H1 (cell line): ENCODE results near the gene TMEM9B. TPM values are rescaled to one million over a fixed set of nuclear protein-coding genes. Genes with fewer than 3 reads are reported as not detected.

Experiments used
- CTCF ChIA-PET: fragments of 300-600 bp; sonication (Branson Sonifier 250); formaldehyde crosslinking; loops from one replicate; lab custom pipeline; 2021; ENCODE audit not compliant: partially characterized antibody; lab: Charles Lee
- POLR2A ChIA-PET: fragments of 300-600 bp; sonication (Branson Sonifier 250); formaldehyde crosslinking; loops from one replicate; lab custom pipeline; 2021; ENCODE audit warnings: inconsistent platforms; ENCODE audit not compliant: partially characterized antibody; lab: Charles Lee
- DNase-seq, 2 experiments: peaks; one replicate each; pipeline versions ENCODE4 v3.0.0 to v3.0.0-alpha.2; 2010 to 2022; ENCODE audit warnings: low spot score in 2 of 2, low read depth in 1 of 2, mixed read lengths in 1 of 2
- FAIRE-seq: peaks from 2 replicates; lab custom pipeline; 2011; peaks lifted over from hg19 to GRCh38; lab: Jason Lieb, UNC
- H2AFZ ChIP-seq: 2 replicates; pipeline ENCODE4 v1.8.1; 2012; ENCODE audit warnings: low read length, inconsistent platforms
- H2AK5ac ChIP-seq: 2 replicates; pipeline ENCODE4 v1.6.1; 2013; ENCODE audit warnings: low read depth, low read length
- H2BK120ac ChIP-seq: replicated peaks from 2 replicates; pipeline ENCODE3; 2013; ENCODE audit warnings: low read depth, low read length, inconsistent platforms
- H2BK12ac ChIP-seq: 2 replicates; pipeline ENCODE4 v1.6.1; 2013; ENCODE audit warnings: low read depth, low read length
- H2BK15ac ChIP-seq: 2 replicates; pipeline ENCODE4 v1.6.1; 2013; ENCODE audit warnings: low read length
- H2BK20ac ChIP-seq: 2 replicates; pipeline ENCODE4 v1.6.1; 2013; ENCODE audit warnings: low read length
- H2BK5ac ChIP-seq: 2 replicates; pipeline ENCODE4 v1.6.1; 2013; ENCODE audit warnings: low read depth, low read length
- H3K14ac ChIP-seq: 2 replicates; pipeline ENCODE4 v1.6.1; 2013; ENCODE audit warnings: inconsistent platforms; ENCODE audit not compliant: insufficient read length
- H3K18ac ChIP-seq: 2 replicates; pipeline ENCODE4 v1.6.1; 2013; ENCODE audit warnings: low read length; ENCODE audit errors: extremely low read depth
- H3K23ac ChIP-seq: 2 replicates; pipeline ENCODE4 v1.6.1; 2013; ENCODE audit warnings: inconsistent platforms; ENCODE audit not compliant: insufficient read length
- H3K23me2 ChIP-seq: 2 replicates; pipeline ENCODE4 v1.6.1; 2013; ENCODE audit warnings: low read depth, low read length
- H3K27ac ChIP-seq: 2 replicates; pipeline ENCODE4 v1.6.1; 2011; ENCODE audit warnings: low read depth, low read length, inconsistent platforms
- H3K27me3 ChIP-seq, 4 experiments: replicated peaks in 1 of 4; 1 replicate in 1 of 4; 2 replicates in 3 of 4; pipeline versions ENCODE4 v1.6.1 to v1.8.1; 2011 to 2013; ENCODE audit warnings: low read length in 3 of 4, mild to moderate bottlenecking in 3 of 4, inconsistent platforms in 2 of 4, mixed read lengths in 2 of 4, moderate library complexity in 1 of 4; ENCODE audit not compliant: control insufficient read depth in 3 of 4, insufficient read depth in 3 of 4; ENCODE audit errors: extremely low read depth in 1 of 4
- H3K36me3 ChIP-seq, 4 experiments: 2 replicates each; pipeline versions ENCODE4 v1.6.1 to v1.8.1; 2011 to 2013; ENCODE audit warnings: mild to moderate bottlenecking in 4 of 4, low read length in 3 of 4, moderate library complexity in 2 of 4, control low read depth in 1 of 4, inconsistent platforms in 1 of 4; ENCODE audit not compliant: insufficient read depth in 4 of 4, control insufficient read depth in 2 of 4
- H3K4ac ChIP-seq: replicated peaks from 2 replicates; pipeline ENCODE3; 2013; ENCODE audit warnings: low read length, low read depth, mixed read lengths, inconsistent platforms; ENCODE audit not compliant: insufficient read length
- H3K4me1 ChIP-seq, 4 experiments: replicated peaks in 1 of 4; 1 replicate in 1 of 4; 2 replicates in 3 of 4; pipeline versions ENCODE4 v1.6.1 to v1.8.1; 2011 to 2013; ENCODE audit warnings: low read length in 3 of 4, inconsistent platforms in 2 of 4, mixed read lengths in 1 of 4; ENCODE audit not compliant: insufficient read depth in 4 of 4, control insufficient read depth in 3 of 4
- H3K4me2 ChIP-seq, 2 experiments: 2 replicates each; pipeline versions ENCODE4 v1.6.1 to v1.8.1; 2011 to 2013; ENCODE audit warnings: low read depth in 2 of 2, low read length in 2 of 2, control low read depth in 1 of 2, inconsistent platforms in 1 of 2, mild to moderate bottlenecking in 1 of 2; ENCODE audit not compliant: insufficient read depth in 1 of 2
- H3K4me3 ChIP-seq, 4 experiments: fragments of 200-600, 300-600 bp in 1 of 4; sonication (generic), shearing (Covaris generic), sonication (Bioruptor Twin) in 1 of 4; 2 replicates each; pipeline versions ENCODE4 v1.5.1 to v1.8.1; 2011 to 2016; ENCODE audit warnings: low read length in 4 of 4, low read depth in 3 of 4, control low read depth in 2 of 4, inconsistent platforms in 2 of 4, mild to moderate bottlenecking in 2 of 4, mixed read lengths in 1 of 4, moderate library complexity in 1 of 4; ENCODE audit not compliant: insufficient read depth in 2 of 4; ENCODE audit errors: extremely low read depth in 1 of 4
- H3K56ac ChIP-seq: replicated peaks from 2 replicates; pipeline ENCODE3; 2013; ENCODE audit warnings: low read depth, mild to moderate bottlenecking, mixed read lengths, low read length, inconsistent platforms; ENCODE audit not compliant: insufficient read length
- H3K79me1 ChIP-seq: 2 replicates; pipeline ENCODE4 v1.6.1; 2013; ENCODE audit warnings: low read depth, low read length, control low read depth
- H3K79me2 ChIP-seq, 2 experiments: 2 replicates each; pipeline versions ENCODE4 v1.6.1 to v1.8.1; 2012 to 2013; ENCODE audit warnings: low read length in 2 of 2, mild to moderate bottlenecking in 2 of 2, inconsistent platforms in 1 of 2; ENCODE audit not compliant: insufficient read depth in 2 of 2, control insufficient read depth in 1 of 2
- H3K9ac ChIP-seq, 4 experiments: replicated peaks in 1 of 4; 1 replicate in 1 of 4; 2 replicates in 3 of 4; pipeline versions ENCODE4 v1.6.1 to v1.8.1; 2011 to 2013; ENCODE audit warnings: low read depth in 3 of 4, low read length in 3 of 4, control low read depth in 2 of 4, mild to moderate bottlenecking in 2 of 4, moderate library complexity in 2 of 4, inconsistent platforms in 1 of 4; ENCODE audit errors: extremely low read depth in 1 of 4
- H3K9me3 ChIP-seq, 2 experiments: 2 replicates each; pipeline versions ENCODE4 v1.6.1 to v1.8.1; 2012 to 2013; ENCODE audit warnings: mild to moderate bottlenecking in 2 of 2, moderate library complexity in 2 of 2, control low read depth in 1 of 2, inconsistent platforms in 1 of 2, low read depth in 1 of 2, low read length in 1 of 2, mixed read lengths in 1 of 2; ENCODE audit not compliant: insufficient read depth in 2 of 2
- H4K20me1 ChIP-seq, 2 experiments: replicated peaks in 1 of 2; 2 replicates each; pipeline versions ENCODE3 to v1.8.1; 2011 to 2013; ENCODE audit warnings: inconsistent platforms in 2 of 2, low read length in 2 of 2, mild to moderate bottlenecking in 1 of 2; ENCODE audit not compliant: insufficient read depth in 2 of 2, control insufficient read depth in 1 of 2
- H4K5ac ChIP-seq: 2 replicates; pipeline ENCODE4 v1.6.1; 2013; ENCODE audit warnings: low read length, low read depth, mixed read lengths, inconsistent platforms; ENCODE audit not compliant: insufficient read length
- H4K8ac ChIP-seq: 2 replicates; pipeline ENCODE4 v1.8.0; 2013; ENCODE audit warnings: mild to moderate bottlenecking, moderate library complexity, low read length, inconsistent platforms; ENCODE audit not compliant: insufficient read depth; ENCODE audit errors: extremely low read depth
- H4K91ac ChIP-seq: replicated peaks from 2 replicates; pipeline ENCODE3; 2013; ENCODE audit warnings: low read length, mixed read lengths, inconsistent platforms; ENCODE audit not compliant: insufficient read length
- BCL11A ChIP-seq, 2 experiments: IDR thresholded peaks; one replicate each; pipeline ENCODE4 v1.6.1; 2011; ENCODE audit warnings: low read depth in 2 of 2, low read length in 2 of 2, mild to moderate bottlenecking in 2 of 2
- JUND ChIP-seq: IDR thresholded peaks from 2 replicates; pipeline ENCODE4 v1.6.1; 2011; ENCODE audit warnings: mild to moderate bottlenecking, improper control_type of control experiment, low read length
- KDM4A ChIP-seq: IDR thresholded peaks from one replicate; pipeline ENCODE4 v1.7.1; 2012; ENCODE audit warnings: low read depth, mild to moderate bottlenecking, moderate library complexity, low read length, inconsistent platforms; ENCODE audit not compliant: severe bottlenecking
- SAP30 ChIP-seq: fragments of 300-600 bp; sonication (generic); IDR thresholded peaks from 2 replicates; pipeline ENCODE4 v1.7.1; 2012; ENCODE audit warnings: low read length, moderate library complexity, mild to moderate bottlenecking, inconsistent platforms; ENCODE audit not compliant: insufficient read depth, insufficient replicate concordance
- SUZ12 ChIP-seq: fragments of 200-600 bp; sonication (generic); IDR thresholded peaks from 2 replicates; pipeline ENCODE4 v1.6.1; 2012; ENCODE audit warnings: mild to moderate bottlenecking, inconsistent platforms, low read length, moderate library complexity, mixed read lengths
- TBP ChIP-seq: IDR thresholded peaks from 2 replicates; pipeline ENCODE4 v1.6.1; 2011; ENCODE audit warnings: low read depth, low read length, improper control_type of control experiment
- WGBS, 2 experiments: shearing (Covaris generic) in 1 of 2; methylation state at CpG; one replicate each; pipeline versions ENCODE4 v1.1.6 to v1.1.7; 2013 to 2015; ENCODE audit warnings: low lambda C conversion rate in 2 of 2, mixed read lengths in 2 of 2, inconsistent platforms in 1 of 2, low coverage in 1 of 2, missing lambda C conversion rate in 1 of 2; ENCODE audit not compliant: insufficient replicate concordance in 2 of 2, insufficient coverage in 1 of 2, insufficient read length in 1 of 2; ENCODE audit errors: extremely low coverage in 1 of 2, missing lambda C conversion rate in 1 of 2; 5-methylcytosine and 5-hydroxymethylcytosine counted together
- polyA plus RNA-seq, 7 experiments: library from polyadenylated mRNA; depleted of rRNA in 3 of 7; stranded (reverse) in 5 of 7; unstranded in 2 of 7; fragments of >200 nt in 5 of 7; fragments of 200-250 nt in 2 of 7; gene quantifications; 1 replicate in 5 of 7; 2 replicates in 1 of 7; 4 replicates in 1 of 7; pipeline versions ENCODE4 v1.2.1 to v1.2.3, GENCODE V29; 2011 to 2013; ENCODE audit warnings: missing spikeins in 2 of 7, mixed read lengths in 2 of 7
- total RNA-seq: library from RNA; stranded (reverse); fragmentation: NEBNext Ultra II Directional; extraction: Animal tissue kit (Norgen Biotek cat#: 25700); gene quantifications from 2 replicates; pipeline ENCODE4 v1.2.1, GENCODE V29; 2021

TMEM9B gene
- total and polyA plus RNA-seq, 2 of the 8 experiments (the other 6 are each of a cell fraction or from before 2014, with no cell fraction given): 8.3 to 9.4 TPM

DNA sequence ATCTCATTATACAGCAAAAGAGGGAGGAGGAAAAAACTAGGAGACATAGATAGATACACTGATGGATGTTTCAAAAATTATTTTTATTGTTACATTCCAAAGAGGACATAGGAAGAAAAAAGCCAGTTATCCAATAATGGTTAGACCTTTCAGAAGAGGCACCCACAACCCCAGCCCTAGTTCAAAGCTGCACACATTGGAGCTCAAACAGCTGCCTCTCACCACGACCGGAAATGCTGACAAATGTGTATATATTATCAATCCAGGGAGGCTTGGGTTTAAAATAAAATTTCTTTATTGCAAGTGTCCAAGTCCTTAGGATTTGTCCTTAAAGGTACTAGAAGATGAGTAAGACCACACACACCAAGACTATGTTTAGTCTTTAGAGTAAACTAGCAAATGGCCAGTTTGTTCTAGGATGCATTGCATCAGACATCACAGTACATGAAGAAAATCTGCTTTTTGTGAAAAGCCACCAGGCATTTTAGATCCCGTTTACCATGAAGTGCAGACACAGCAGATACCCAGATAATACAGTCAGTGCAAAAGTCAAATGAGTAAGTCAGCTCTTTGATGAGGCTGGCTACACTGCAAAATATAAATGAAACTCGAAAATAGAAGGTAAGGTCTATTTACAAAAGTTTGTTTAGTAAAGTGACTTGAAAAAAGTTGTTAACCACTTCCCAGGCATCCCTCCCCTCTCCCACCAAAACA lies 16.9 kb downstream of the TMEM9B start:
- Histone ChIP-seq H3K9ac (no peak overlapping the region), H3K9me3 (no peaks in the 10 kb centered on the region), H3K4ac (no peak overlapping the region), H3K56ac (no peak overlapping the region), H4K5ac (no peak overlapping the region), H2BK120ac (no peak overlapping the region), H2BK5ac (no peak overlapping the region), H4K8ac (no peak overlapping the region), H3K14ac (no peak overlapping the region), H2BK20ac (no peak overlapping the region), H3K23ac (no peak overlapping the region), H3K4me3 (no peak overlapping the region), H2AFZ (no peak overlapping the region), H3K23me2 (no peaks in the 10 kb centered on the region), H2BK15ac (no peak overlapping the region), H3K27me3 (no peaks in the 10 kb centered on the region), H2AK5ac (no peak overlapping the region), H3K79me2 (no peaks in the 10 kb centered on the region), H2BK12ac (no peak overlapping the region), H4K91ac (no peak overlapping the region), H3K36me3 (peaks cover 0 to 5% (median 0%) of the 10 kb centered on the region in 4 experiments; a peak in 1 of 8 replicates), H3K4me2 (no peak overlapping the region), H3K18ac (no peak overlapping the region), H3K27ac (no peak overlapping the region), H3K79me1 (no peaks in the 10 kb centered on the region), H4K20me1 (no peaks in the 10 kb centered on the region), H3K4me1 (no peaks in the 10 kb centered on the region)
- DNase-seq: no peak
- no peak for FAIRE-seq
- no peak for TF ChIP-seq SAP30
- no peak for TF ChIP-seq TBP
- no peak for TF ChIP-seq JUND
- TF ChIP-seq BCL11A (IDR thresholded peaks at IDR 0.05; ENCODE audit: low read depth in 2 of 2, low read length in 2 of 2): no peak
- no peak for TF ChIP-seq KDM4A
- no peak for TF ChIP-seq SUZ12
- ChIA-PET POLR2A (no interaction called here), CTCF (interaction anchor here (1.1 to 1.3 kb wide), 3 partner anchors 15 to 148 kb away, joined by 3 read pairs; partner anchors contain the start of gene C11orf16)
- WGBS, 2 experiments: 91% methylated on average over 4 of the region's 4 CpGs; no CpG with 5 or more reads in 1 of the 2 experiments
